Ectodermal cell (in vitro differentiated cells): ENCODE data around the gene CPSF7.

Source experiments
- H3K27ac ChIP-seq: 2 replicates; pipeline ENCODE4 v1.7.0; 2013; ENCODE audit warnings: mild to moderate bottlenecking, low read depth, low read length; ENCODE audit not compliant: insufficient read depth, poor library complexity, severe bottlenecking
- H3K27me3 ChIP-seq: 2 replicates; pipeline ENCODE4 v1.7.0; 2013; ENCODE audit warnings: mild to moderate bottlenecking, low read length; ENCODE audit not compliant: insufficient read depth, control insufficient read depth, poor library complexity, severe bottlenecking
- H3K36me3 ChIP-seq: one replicate; pipeline ENCODE4 v1.7.0; 2013; ENCODE audit warnings: low read length; ENCODE audit not compliant: control insufficient read depth, insufficient read depth
- H3K4me1 ChIP-seq: one replicate; pipeline ENCODE4 v1.7.0; 2013; ENCODE audit warnings: low read length; ENCODE audit not compliant: control insufficient read depth, insufficient read depth
- H3K4me3 ChIP-seq: 2 replicates; pipeline ENCODE4 v1.7.0; 2013; ENCODE audit warnings: low read depth, low read length, control low read depth; ENCODE audit not compliant: insufficient read depth
- H3K9me3 ChIP-seq: 2 replicates; pipeline ENCODE4 v1.7.0; 2013; ENCODE audit warnings: mild to moderate bottlenecking, low read length, moderate library complexity; ENCODE audit not compliant: control insufficient read depth
- WGBS, 2 experiments: methylation state at CpG; one replicate each; pipeline ENCODE4 v1.1.7; 2013; ENCODE audit warnings: missing lambda C conversion rate in 2 of 2; 5-methylcytosine and 5-hydroxymethylcytosine counted together

Gene CPSF7

DNA sequence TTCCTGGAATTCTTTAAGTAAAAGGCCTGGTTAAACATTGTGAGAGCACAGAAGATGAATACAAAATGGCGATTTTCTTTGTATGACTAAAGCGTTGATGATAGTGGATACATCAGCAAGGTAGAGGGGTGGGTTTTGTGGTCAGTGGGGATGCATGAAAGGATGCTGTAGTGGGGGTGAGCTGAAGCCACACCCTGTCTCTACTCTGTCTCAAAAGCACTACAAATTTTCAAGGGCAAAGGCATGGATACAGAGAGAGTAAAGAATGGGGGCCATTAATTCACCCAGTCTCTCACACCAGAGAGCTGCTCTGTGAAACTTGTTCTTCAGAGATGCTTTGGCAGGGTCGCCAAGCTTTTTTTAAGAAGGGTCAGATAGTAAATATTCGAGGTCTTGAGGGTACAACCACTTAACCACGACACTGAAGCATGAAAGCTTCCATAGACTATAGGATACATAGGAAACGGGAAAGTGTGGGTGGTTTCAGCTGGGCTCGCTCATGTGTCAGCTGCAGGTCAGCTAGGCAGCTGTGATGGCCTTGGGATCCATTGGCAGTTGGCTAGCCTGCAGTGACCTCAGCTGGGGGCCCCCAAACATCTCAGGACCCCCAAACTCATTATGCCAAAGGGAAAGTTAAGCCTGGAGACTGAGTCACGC lies 59.3 kb downstream of the CPSF7 start:
- peaks cover 2% of the 10 kb centered on the region for H3K9me3 ChIP-seq
- H3K27ac ChIP-seq: no peak overlapping the region
- H3K4me3 ChIP-seq: no peak overlapping the region
- H3K27me3 ChIP-seq: no peaks in the 10 kb centered on the region
- H3K4me1 ChIP-seq: no peaks in the 10 kb centered on the region
- WGBS, 2 experiments: 97 to 98% methylated on average over 7 to 8 of the region's 8 CpGs
- peaks cover 66% of the 10 kb centered on the region for H3K36me3 ChIP-seq

- Histone ChIP-seq H3K27me3 (no peaks in the 10 kb centered on the region), H3K36me3 (peaks cover 66% of the 10 kb centered on the region), H3K9me3 (peaks cover 2% of the 10 kb centered on the region), H3K4me1 (no peaks in the 10 kb centered on the region), H3K27ac (no peak overlapping the region), H3K4me3 (no peak overlapping the region)
- 96% methylated on average over 9 of the region's 9 CpGs for WGBS, 2 experiments
Observed at GRCh38 chr11:61369372-61370348, 60.1 kb downstream of the CPSF7 start.

- H3K4me3 ChIP-seq: no peak overlapping the region
- H3K27ac ChIP-seq: no peak overlapping the region
- peaks cover 2% of the 10 kb centered on the region for H3K9me3 ChIP-seq
- H3K4me1 ChIP-seq: no peaks in the 10 kb centered on the region
- peaks cover 63% of the 10 kb centered on the region for H3K36me3 ChIP-seq
- H3K27me3 ChIP-seq: no peaks in the 10 kb centered on the region
- 96% methylated on average over 7 of the region's 7 CpGs for WGBS, 2 experiments
Observed at GRCh38 chr11:61368646-61369045, 61.1 kb downstream of the CPSF7 start.

DNA sequence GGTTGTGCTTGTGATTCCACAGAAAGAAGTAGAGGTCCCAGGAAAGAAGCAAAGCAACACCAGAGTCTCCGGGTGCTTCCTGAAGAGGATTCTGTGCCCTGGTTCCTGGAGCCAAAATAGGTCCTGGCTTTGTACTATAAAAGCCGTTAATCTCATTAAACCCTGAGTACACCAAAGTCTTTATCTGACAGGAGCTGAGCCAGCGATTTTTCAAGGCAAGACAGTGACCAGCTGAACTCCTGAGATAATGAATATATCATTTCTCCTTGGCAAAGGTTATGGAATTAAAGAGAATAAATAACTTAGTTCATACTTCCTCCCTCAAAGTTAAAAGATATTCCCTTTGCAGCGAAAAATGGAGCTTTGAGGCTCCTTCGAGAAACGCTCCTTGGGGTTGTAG lies 62.4 kb downstream of the CPSF7 start:
- Histone ChIP-seq H3K9me3 (peaks cover 2% of the 10 kb centered on the region), H3K36me3 (peaks cover 56% of the 10 kb centered on the region), H3K4me1 (peaks cover 6% of the 10 kb centered on the region), H3K27ac (no peak overlapping the region), H3K4me3 (no peak overlapping the region), H3K27me3 (no peaks in the 10 kb centered on the region)
- WGBS, 2 experiments: 95 to 100% methylated on average over 6 of the region's 6 CpGs

DNA sequence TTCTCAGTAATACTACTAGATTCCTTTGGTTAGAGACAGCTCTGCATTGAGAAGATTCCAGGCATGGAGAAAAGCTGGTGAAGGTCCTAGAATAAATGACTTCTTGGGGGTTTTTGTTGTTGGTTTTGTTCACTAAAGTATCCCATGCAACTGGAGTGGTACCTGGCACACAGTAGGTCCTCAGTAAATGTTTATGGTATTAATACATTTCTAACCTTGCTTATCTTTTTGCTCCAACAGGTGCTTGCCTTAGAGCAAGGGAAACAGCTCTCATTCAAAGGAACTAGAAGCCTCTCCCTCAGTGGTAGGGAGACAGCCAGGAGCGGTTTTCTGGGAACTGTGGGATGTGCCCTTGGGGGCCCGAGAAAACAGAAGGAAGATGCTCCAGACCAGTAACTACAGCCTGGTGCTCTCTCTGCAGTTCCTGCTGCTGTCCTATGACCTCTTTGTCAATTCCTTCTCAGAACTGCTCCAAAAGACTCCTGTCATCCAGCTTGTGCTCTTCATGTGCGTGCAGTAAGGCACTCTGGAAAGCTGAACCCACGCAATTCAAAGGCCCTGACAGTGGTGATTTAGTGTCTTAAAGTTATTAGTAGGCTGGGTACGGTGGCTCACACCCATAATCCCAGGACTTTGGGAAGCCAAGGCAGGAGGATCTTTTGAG lies 65.6 kb downstream of the CPSF7 start:
- Histone ChIP-seq H3K36me3 (peaks cover 42% of the 10 kb centered on the region), H3K4me1 (peaks cover 6% of the 10 kb centered on the region), H3K9me3 (no peaks in the 10 kb centered on the region), H3K27me3 (no peaks in the 10 kb centered on the region), H3K27ac (no peak overlapping the region), H3K4me3 (no peak overlapping the region)
- WGBS, 2 experiments: 96% methylated on average over 5 of the region's 5 CpGs

GRCh38 chr11:61362542-61362875 lies 67.3 kb downstream of the CPSF7 start:
- Histone ChIP-seq H3K4me3 (peak overlapping the region; percentile 87), H3K27ac (no peak overlapping the region), H3K27me3 (no peaks in the 10 kb centered on the region), H3K9me3 (no peaks in the 10 kb centered on the region), H3K36me3 (peaks cover 28% of the 10 kb centered on the region), H3K4me1 (peaks cover 6% of the 10 kb centered on the region)
- whole genome bisulfite sequencing, 2 experiments: 1% methylated on average over 12 of the region's 12 CpGs

GRCh38 chr11:61361741-61362541 lies 67.8 kb downstream of the CPSF7 start, which contains the start of the genes CYB561A3 and TMEM138:
Gene CYB561A3, minus strand, starts transcription at chr11:61361882. Its CDS starts 5,169 bp downstream, at chr11:61356713.
Gene TMEM138, plus strand, starts transcription at chr11:61362374. Its CDS starts 2,017 bp downstream, at chr11:61364391.
- no peaks in the 10 kb centered on the region for H3K9me3 ChIP-seq
- 0% methylated on average over 63 of the region's 63 CpGs for WGBS, 2 experiments
- H3K36me3 ChIP-seq: peaks cover 22% of the 10 kb centered on the region
- peak within 1 kb of the TSS; percentile 87 for H3K4me3 ChIP-seq
- H3K27ac ChIP-seq: peak within 1 kb of the TSS; percentile 98
- H3K4me1 ChIP-seq: peaks cover 6% of the 10 kb centered on the region
- H3K27me3 ChIP-seq: no peaks in the 10 kb centered on the region

GRCh38 chr11:61361237-61361740 lies 68.5 kb downstream of the CPSF7 start:
- Histone ChIP-seq H3K36me3 (peaks cover 17% of the 10 kb centered on the region), H3K9me3 (no peaks in the 10 kb centered on the region), H3K27me3 (no peaks in the 10 kb centered on the region), H3K27ac (no peak overlapping the region), H3K4me1 (peaks cover 6% of the 10 kb centered on the region), H3K4me3 (peak overlapping the region; percentile 87)
- 4% methylated on average over 22 of the region's 22 CpGs for WGBS, 2 experiments

- Histone ChIP-seq H3K27me3 (no peaks in the 10 kb centered on the region), H3K9me3 (no peaks in the 10 kb centered on the region), H3K27ac (no peak overlapping the region), H3K4me3 (no peak overlapping the region), H3K4me1 (peaks cover 6% of the 10 kb centered on the region), H3K36me3 (peaks cover 5% of the 10 kb centered on the region)
- WGBS, 2 experiments: 92 to 94% methylated on average over 6 of the region's 6 CpGs
Observed at GRCh38 chr11:61359516-61359915, 70.3 kb downstream of the CPSF7 start.
